Measurements from ENCODE around the gene SVEP1.
"Not testable (repeated sequence)": the region's sequence is repeated elsewhere in the genome, so short reads cannot be mapped to it uniquely, and the experiment has no call there.

The SVEP1 gene

GRCh38 chr9:110389148-110389750 lies 190.3 kb downstream of the SVEP1 start:
- TF ChIP-seq, protein P1, sequence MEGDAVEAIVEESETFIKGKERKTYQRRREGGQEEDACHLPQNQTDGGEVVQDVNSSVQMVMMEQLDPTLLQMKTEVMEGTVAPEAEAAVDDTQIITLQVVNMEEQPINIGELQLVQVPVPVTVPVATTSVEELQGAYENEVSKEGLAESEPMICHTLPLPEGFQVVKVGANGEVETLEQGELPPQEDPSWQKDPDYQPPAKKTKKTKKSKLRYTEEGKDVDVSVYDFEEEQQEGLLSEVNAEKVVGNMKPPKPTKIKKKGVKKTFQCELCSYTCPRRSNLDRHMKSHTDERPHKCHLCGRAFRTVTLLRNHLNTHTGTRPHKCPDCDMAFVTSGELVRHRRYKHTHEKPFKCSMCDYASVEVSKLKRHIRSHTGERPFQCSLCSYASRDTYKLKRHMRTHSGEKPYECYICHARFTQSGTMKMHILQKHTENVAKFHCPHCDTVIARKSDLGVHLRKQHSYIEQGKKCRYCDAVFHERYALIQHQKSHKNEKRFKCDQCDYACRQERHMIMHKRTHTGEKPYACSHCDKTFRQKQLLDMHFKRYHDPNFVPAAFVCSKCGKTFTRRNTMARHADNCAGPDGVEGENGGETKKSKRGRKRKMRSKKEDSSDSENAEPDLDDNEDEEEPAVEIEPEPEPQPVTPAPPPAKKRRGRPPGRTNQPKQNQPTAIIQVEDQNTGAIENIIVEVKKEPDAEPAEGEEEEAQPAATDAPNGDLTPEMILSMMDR (conservative IDR thresholded peaks at IDR 0.05; ENCODE audit: control insufficient read depth, insufficient read depth, low read depth, low read length), result no peak
- no peak for DNase-seq (ENCODE audit: low read depth)
- no peak overlapping the region for H3K4me3 ChIP-seq (ENCODE audit: control insufficient read depth, low read depth, low read length)

GRCh38 chr9:110383491-110383890 lies 196.1 kb downstream of the SVEP1 start:
- DNase-seq (ENCODE audit: low read depth), result no peak
- H3K4me3 ChIP-seq (ENCODE audit: control insufficient read depth, low read depth, low read length), result no peak overlapping the region
- TF ChIP-seq, protein P1 (conservative IDR thresholded peaks at IDR 0.05; ENCODE audit: control insufficient read depth, insufficient read depth, low read depth, low read length), result no peak

DNA sequence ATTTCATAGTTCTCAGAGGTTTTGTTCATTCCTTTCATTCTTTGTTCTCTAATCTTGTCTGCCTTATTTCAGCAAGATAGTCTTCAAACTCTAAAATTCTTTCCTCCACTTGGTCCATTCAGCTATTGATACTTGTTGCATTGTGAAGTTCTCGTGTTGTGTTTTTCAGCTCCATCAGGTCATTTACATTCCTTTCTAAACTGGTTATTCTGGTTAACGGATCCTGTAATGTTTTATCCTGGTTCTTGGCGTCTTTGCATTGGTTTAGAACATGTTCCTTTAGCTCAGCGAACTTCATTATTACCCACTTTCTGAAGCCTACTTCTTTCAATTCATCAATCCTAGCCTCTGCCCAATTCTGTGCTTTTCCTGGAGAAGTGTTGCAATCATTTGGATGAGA lies 196.8 kb downstream of the SVEP1 start:
- no peak overlapping the region for H3K4me3 ChIP-seq (ENCODE audit: control insufficient read depth, low read depth, low read length)
- TF ChIP-seq, protein P1 (conservative IDR thresholded peaks at IDR 0.05; ENCODE audit: control insufficient read depth, insufficient read depth, low read depth, low read length), result no peak
- no peak for DNase-seq (ENCODE audit: low read depth)

DNA sequence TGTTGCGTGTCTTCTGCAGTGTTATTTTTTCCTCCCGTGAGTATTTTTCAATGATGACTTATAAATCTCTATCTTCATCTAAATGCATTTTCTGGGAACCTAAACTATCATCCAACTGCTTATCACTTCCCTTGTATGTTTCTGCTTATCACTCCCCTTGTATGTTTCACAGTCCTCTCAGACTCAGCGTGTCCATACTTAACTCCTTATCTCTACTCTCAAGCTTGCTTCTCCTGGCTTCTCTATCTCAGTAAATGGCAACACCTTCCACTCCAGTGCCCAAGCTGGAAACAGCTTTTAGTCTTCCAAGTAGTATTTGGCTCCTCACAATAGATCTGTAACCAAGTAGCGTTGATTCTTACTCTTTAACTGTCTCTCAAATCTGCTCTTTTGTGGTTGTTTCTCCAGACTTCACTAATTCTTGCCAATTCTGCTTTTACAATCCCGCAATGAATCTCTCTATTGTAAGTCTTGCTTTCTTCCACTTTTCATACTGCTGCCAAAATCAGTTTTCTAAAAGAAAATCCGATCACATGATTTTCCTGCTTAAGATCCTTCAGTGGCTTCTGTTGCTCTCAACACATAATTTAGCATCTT lies 208.0 kb downstream of the SVEP1 start:
- DNase-seq (ENCODE audit: low read depth), result no peak
- H3K4me3 ChIP-seq (ENCODE audit: control insufficient read depth, low read depth, low read length), result no peak overlapping the region
- TF ChIP-seq, protein P1 (conservative IDR thresholded peaks at IDR 0.05; ENCODE audit: control insufficient read depth, insufficient read depth, low read depth, low read length), result no peak

DNA sequence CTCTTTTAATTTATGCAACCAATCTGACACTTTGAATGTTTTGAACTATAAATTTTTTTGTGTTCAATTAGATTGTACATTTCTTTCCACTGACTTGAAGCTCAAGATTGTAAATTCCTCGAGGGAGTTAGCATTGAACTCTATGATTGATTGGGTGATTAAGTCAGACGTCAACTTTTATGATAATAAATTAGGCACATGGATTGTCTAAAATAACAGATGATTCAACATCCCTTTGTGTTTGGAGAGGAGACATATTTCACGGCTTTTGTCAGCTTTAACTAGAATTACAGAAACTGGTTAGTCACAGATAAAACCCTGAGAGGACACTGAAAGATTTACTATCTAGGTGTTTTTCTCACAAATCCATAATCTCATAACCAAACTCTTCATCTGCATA lies 209.2 kb downstream of the SVEP1 start:
- TF ChIP-seq, protein P1 (conservative IDR thresholded peaks at IDR 0.05; ENCODE audit: control insufficient read depth, insufficient read depth, low read depth, low read length), result no peak
- H3K4me3 ChIP-seq (ENCODE audit: control insufficient read depth, low read depth, low read length), result no peak overlapping the region
- DNase-seq (ENCODE audit: low read depth), result peak; percentile 67

DNA sequence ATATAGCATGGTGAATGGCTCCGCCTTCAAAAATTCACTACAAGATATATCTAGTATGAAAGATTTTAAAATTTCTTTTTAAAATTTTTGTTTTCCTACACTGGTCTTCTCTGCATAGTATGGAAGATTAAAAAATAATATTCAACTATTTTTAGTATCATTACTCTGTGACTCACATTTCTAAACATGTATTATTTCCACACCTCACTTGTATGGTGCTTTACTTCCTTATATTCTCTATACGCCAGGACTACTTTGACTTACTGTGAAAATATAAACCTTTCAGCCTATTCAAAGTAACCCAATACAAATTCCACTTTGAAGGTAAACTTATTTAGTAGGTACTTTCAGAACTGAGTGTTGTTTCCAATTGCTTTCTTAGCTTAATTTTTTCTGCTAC lies 215.1 kb downstream of the SVEP1 start:
- TF ChIP-seq, protein P1 (conservative IDR thresholded peaks at IDR 0.05; ENCODE audit: control insufficient read depth, insufficient read depth, low read depth, low read length), result no peak
- no peak for DNase-seq (ENCODE audit: low read depth)
- H3K4me3 ChIP-seq (ENCODE audit: control insufficient read depth, low read depth, low read length), result no peak overlapping the region

DNA sequence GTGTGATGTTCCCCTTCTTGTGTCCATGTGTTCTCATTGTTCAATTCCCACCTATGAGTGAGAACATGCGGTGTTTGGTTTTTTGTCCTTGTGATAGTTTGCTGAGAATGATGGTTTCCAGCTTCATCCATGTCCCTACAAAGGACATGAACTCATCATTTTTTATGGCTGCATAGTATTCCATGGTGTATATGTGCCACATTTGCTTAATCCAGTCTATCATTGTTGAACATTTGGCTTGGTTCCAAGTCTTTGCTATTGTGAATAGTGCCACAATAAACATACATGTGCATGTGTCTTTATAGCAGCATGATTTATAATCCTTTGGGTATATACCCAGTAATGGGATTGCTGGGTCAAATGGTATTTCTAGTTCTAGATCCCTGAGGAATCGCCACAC lies 220.5 kb downstream of the SVEP1 start:
- not testable (repeated sequence) for H3K4me3 ChIP-seq (ENCODE audit: control insufficient read depth, low read depth, low read length); DNase-seq (ENCODE audit: low read depth)

All from fibroblast of mammary gland (primary cell).